Fibroblast of skin of abdomen (primary cell): Measurements from ENCODE around the gene SMIM35.
"Not testable (repeated sequence)": the region's sequence is repeated elsewhere in the genome, so short reads cannot be mapped to it uniquely, and the experiment has no call there.

Experiments used
- DNase-seq: peaks from one replicate; pipeline ENCODE4 v3.0.0-alpha.2; 2013

Gene SMIM35

DNA sequence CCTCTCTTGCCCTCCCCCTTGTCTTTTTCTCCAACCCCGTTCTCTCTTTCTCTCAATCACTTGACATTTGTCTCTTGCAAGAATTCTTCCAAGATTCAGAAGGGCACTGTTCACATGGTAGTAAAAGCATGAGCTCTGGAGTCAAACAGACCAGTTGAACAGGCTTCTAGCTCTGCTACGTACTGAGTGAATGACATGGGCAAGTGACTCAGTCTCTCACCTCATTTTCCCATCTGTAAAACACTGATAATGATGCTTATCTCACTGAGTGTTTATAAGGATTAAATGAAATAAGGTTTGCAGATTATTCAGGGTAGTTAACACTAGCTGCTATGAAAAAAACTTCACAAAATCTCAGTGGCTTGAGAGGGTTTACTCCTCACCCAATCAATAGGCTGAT is 106.5 kb downstream of the SMIM35 start:
- DNase-seq = no peak

DNA sequence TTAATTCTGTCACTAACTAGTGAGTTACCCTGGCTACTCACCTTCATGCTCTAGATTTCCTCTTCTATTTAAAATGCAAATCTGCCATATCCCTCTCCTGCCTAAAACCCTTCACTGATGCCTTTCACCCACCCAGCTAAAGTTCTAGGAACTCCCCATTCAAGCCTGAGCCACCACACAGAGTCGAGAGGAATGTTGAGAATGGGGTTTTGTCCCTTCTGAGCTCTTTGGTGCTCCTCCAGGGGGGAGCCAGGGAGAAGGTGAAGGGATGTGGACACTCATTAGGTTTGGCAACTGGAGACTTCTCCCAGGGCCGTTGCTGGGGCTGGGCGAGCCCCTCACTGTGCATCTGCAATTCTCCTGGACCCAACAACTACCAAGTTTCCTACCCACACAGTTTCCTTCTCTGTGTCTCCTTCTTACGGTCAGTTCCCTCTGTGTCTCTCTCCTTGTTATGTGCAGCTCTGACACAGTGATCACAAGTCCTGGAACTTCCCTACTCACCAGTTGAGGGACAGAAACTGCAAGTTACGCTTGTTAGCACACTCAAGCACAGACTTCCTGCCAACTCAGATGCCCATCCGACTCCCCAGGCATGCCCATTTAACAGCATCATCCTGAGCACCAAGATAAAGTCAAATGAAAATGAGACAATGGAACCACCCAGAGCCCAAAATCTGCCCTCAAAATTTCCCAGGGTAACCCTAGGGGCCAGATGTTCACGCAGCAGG is 107.1 kb downstream of the SMIM35 start:
- no peak for DNase-seq

- no peak for DNase-seq
These were observed 107.8 kb downstream of the SMIM35 start for GRCh38 chr11:117978991-117979390.

GRCh38 chr11:117978291-117978910 is 108.4 kb downstream of the SMIM35 start:
- DNase-seq = not testable (repeated sequence)

DNA sequence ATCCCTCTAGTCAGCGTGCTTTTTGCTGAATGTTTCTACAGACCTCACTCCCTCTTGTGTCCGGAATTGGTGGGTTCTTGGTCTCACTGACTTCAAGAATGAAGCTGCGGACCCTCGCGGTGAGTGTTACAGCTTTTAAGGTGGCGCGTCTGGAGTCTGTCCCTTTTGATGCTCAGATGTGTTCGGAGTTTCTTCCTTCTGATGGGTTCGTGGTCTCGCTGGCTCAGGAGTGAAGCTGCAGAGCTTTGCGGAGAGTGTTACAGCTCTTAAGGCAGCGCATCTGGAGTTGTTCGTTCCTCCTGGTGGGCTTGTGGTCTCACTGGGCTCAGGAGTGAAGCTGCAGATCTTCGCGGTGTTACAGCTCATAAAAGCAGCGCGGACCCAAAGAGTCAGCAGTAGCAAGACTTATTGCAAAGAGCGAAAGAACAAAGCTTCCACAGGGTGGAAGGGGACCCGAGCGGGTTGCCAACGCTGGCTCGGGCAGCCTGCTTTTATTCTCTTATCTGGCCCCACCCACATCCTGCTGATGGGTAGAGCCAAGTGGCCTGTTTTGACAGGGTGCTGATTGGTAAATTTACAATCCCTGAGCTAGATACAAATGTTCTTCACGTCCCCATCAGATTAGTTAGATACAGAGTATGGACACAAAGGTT is 109.0 kb downstream of the SMIM35 start:
- not testable (repeated sequence) for DNase-seq

- DNase-seq = no peak
These were observed 109.7 kb downstream of the SMIM35 start for GRCh38 chr11:117977029-117977428.

- no peak for DNase-seq
These were observed 110.3 kb downstream of the SMIM35 start for GRCh38 chr11:117976445-117976844.

- DNase-seq = no peak
These were observed 113.3 kb downstream of the SMIM35 start for GRCh38 chr11:117973503-117973860.

DNA sequence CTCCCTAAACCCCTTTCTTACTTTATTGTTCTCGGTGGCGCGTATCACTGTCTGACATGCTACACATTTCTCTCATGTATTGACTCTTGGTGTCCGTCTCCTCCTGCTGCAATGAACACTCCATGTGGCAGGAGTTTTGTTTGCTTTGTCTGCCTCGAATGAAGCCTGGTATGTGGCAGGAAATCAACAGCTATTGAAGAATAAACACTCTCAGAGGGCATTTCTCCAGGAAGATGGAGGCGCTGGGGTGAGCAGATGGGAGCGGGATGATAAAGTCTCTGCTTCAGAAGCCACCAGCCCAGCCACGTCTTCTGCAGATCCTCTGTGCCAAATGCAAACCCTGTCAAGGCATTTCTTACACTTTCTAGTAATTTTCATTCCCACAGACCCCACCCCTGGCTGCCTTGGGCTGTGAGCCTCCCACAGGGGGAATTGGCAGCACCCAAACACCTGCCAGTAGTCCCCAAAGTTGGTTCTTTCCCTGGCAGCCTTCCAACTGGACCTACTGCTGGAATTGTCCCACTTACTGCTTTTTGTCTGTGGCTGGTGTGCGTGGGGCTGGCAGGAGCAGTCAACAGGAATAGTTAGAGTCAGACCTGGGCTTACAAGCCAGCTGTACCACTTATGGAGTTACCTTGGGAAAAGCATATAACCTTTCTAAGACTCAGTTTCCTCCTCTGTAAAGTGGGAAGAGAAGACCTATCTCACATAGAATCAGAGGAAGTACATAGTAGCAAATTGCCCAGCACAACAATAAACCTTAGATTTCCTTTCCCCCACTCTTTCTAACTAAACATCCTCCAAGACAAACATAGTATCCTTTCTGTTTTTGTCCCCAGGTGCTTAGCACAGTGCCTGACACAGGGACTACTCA is 113.9 kb downstream of the SMIM35 start:
- no peak for DNase-seq

DNA sequence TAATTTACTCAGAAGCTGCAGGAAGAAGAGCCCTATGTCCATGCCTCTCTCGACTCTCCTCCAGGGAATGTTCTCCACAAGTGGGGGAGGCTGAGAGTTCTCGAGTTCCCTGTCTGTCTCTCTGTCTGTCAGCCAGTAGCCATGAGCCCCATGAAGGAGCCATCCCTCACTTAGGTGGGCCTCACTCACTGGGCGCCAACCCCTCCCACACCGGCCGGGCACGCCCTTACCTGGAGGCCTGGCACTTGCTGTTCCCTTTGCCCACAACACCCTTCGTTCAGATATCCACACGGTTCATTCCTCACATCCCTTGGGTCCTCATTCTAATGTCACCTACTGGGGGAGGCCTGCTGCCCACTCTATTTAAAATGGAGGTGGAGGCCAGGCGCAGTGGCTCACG is 114.7 kb downstream of the SMIM35 start:
- no peak for DNase-seq

- no peak for DNase-seq
These were observed 116.3 kb downstream of the SMIM35 start for GRCh38 chr11:117970400-117971024.

- DNase-seq = no peak
These were observed 117.4 kb downstream of the SMIM35 start for GRCh38 chr11:117969160-117969991.

- no peak for DNase-seq
These were observed 119.9 kb downstream of the SMIM35 start for GRCh38 chr11:117966908-117967307.

DNA sequence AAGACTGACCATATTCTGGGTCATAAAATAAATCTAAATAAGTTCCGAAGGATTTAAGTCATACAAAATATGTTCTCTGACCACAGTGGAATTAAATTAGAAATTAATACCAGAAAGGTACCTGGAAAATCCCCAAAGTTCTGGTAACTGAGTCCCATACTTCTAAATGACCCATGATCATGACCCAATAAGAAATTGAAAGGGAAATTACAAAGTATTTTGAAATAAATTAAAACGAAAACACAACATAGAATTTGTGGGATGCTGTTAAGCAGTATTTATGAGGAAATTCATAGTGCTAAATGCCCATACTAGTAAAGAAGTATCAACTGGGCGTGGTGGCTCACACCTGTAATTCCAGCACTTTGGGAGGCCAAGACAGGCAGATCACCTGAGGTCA is 123.9 kb downstream of the SMIM35 start:
- DNase-seq = no peak

- no peak for DNase-seq
These were observed 124.9 kb downstream of the SMIM35 start for GRCh38 chr11:117961896-117962295.

DNA sequence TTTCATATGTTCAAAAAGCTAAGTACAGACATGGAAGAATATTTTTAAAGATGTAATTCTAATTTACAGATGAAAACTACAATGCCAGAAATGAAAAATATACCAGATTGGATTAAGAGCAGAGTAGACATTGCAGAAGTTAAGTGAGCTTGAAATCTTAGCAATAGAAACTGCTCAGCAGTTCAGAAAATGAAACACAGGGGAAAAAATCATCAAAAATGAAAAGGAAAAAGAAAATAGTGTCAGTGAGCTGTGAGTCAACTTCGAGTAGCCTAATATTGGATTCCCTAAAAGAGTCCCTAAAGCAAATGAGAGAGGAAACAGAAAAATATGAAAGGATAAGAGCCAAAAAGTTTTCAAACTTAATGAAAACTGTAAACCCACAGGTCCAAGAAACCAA is 126.4 kb downstream of the SMIM35 start:
- DNase-seq = no peak

- DNase-seq = no peak
These were observed 127.2 kb downstream of the SMIM35 start for GRCh38 chr11:117959438-117960149.

- no peak for DNase-seq
These were observed 127.8 kb downstream of the SMIM35 start for GRCh38 chr11:117958949-117959348.
